Sciatic nerve (tissue), 2 donors: ENCODE data around the gene STARD7. TPM values are rescaled to one million over a fixed set of nuclear protein-coding genes. Genes with fewer than 3 reads are reported as not detected.

Experiments used
- ATAC-seq: fragments of 200-7000 bp; cut with Tn5 transposase; one replicate; pipeline ENCODE4 v1.9.1; 2020; ENCODE audit warnings: mild to moderate bottlenecking, moderate library complexity
- DNase-seq: peaks from one replicate; pipeline ENCODE4 v3.0.0-alpha.2; 2020; ENCODE audit warnings: low spot score
- intact Hi-C: fragments of 100-400 bp; cut with DNase I; formaldehyde crosslinking; loops from one replicate; pipeline ENCODE4 v1.14.2; 2022
- total RNA-seq: library from RNA; stranded (reverse); fragmentation: NEBNext Ultra II Directional; extraction: Animal tissue kit (Norgen Biotek cat#: 25700); gene quantifications from one replicate; pipeline ENCODE4 v1.2.1, GENCODE V29; 2021
- donor health status: DM: no; HTN: no; CAD: no.
- donor health status: DM: no; HTN: no; CAD: no.

Gene STARD7
- total RNA-seq, 1 donor from 2014 or later: 72.5 TPM

DNA sequence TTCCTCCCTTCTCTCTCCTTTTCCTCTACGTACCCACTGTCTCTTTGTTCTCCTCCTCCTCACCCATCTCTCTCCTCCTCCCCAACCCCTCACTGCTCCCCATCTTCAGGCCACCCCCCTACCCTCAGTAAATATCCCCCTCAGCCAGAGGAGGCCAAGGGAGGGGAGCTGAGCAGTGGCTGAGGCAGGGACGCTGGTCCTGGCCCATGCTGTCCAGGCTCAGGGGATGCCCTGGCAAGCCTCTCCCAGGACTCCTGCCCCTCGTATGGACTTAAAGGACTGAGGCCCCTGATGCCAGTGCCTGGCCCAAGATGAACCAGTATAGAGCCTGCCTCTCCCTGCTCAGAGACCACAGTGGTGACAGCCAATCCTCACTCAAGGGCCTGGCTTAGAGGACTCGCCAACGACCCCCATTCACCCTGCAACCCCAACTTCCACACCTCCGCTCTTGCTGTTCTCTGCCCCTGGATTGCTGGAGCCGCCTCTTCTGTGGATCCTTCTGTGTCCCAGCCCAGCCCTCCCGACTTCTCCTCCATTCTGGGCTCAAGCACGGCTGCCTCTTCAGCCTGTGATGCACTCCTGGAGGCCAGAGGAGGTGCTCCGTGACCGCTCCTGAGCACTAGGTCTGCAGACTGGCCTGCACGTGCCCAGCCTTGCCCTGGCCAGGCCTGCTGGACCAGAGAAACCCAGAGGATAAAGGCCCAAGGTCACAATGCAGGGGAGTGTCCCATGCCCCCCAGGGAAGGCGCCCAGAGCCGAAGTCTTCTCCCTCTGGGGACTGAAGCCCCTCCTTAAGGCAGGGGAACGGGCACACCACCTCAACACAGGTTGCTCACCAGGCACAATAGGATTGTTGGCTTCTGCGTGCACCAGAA lies 53.9 kb downstream of the STARD7 start:
- DNase-seq: peak; percentile 35
- no peak for ATAC-seq
- intact Hi-C loops: no loop called here

DNA sequence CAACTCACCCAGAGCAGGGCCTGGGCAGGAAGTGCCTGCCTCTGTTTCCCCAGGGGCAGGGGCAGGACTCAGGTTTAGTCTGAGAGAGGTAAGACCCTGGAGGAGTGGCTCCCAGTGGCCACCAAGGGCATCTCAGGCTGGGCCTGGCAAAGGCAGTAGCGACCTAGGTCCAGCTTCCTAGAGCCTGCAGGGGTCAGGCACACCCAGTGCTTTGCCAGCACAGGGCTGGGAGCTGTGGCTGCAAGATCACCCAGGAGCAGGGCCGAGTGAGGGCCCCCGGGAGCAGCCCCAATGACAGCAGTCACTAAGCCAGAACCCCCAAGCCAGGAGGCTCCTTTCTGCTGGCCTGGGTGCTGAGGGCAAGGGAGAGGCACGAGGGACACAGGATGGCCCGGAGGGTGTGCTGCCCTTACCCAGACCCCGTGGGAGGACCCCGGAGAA lies 54.6 kb downstream of the STARD7 start:
- intact Hi-C loops: no loop called here
- peak; percentile 30 for DNase-seq
- no peak for ATAC-seq

DNA sequence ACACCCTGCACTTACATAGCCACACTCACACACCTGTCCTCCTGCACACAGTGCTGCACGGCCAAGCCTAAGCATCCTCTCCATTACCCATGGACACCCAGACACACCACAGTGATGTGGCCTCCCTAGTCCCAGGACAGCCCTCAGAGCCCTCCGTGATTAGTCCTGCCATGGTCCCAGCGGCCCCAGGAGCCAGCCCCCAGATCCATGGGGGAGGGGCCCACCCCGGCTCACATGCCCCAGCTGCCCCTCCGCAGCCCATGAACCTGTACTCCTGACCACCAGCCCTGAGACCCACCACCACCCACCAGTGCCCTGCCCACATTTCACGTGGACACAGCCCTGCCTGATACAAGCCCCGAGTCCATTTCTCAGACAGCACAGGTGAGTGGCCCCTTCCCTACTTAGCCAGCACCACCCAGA lies 55.3 kb downstream of the STARD7 start:
- DNase-seq (peak; percentile 36), ATAC-seq (no peak)
- intact Hi-C loops: no loop called here

DNA sequence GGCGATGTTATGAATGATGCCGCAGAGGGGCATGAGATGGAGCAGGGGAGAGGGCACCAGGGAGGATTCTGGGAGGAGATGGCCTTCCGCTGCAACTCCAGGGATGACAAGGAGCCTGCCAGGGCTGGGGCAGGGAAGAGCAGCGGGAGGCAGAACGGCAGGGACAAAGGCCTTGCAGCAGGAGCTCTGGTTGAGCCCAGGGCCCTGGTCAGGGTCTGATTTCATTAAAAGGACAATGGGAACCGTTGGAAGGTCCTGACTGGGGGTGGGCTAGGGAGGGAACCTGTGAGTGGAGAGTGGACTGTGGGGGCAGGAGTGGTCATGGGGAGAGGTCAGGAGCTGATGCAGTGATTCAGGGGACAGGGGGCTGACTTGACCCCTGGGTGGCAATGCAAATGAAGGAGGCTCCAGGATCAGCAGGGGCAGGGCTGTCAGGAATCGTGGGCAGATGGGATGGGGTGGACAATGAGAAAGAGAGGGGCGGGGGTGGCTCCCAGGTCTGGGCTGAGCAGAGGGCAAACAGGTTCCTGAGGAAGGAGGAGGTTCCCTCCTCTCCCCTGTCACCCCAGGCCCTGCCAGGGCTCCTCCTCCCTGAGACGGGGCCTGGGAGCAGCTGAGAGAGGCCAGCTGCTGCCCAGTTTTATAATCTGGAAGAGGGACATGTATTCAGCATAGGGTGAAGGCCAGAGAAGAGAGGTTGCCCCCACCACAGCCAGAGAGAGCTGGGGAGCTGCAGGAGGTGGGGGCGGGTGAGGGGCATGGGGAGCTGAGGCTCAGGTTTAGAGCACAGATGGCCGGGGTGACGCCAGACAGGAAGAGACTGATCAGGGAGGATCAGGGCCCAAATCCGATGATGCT lies 56.1 kb downstream of the STARD7 start:
- ATAC-seq (no peak), DNase-seq (peak; percentile 28)
- intact Hi-C loops: no loop called here

DNA sequence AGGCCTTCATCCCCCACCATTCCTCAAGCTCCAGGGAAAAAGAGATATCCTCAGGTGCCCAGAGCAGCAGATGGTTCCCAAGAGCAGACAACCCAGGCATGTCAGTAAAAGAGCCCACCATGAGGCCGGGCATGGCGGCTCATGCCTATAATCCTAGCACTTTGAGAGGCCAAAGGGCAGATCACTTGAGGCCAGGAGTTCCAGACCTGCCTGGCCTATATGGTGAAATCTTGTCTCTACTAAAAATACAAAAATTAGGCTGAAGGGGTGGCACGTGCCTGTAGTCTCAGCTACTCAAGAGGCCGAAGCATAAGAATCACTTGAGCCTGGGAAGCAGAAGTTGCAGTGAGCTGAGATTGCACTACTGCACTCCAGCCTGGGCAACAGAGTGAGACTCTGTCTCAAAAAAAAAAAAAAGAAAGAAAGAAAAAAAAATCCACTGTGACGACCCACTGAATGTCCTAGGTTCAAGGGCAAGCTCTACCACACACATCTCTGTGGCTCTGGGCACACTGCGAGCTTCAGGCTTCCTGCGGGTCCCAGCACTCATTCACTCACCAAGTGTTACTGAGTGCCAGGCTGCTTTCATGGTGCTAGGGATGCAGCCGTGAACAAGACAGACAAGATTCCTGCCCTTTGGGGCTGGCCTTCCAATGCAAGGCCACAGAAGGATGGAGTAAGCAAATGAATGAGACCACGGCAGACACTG lies 56.9 kb downstream of the STARD7 start:
- intact Hi-C loops: no loop called here
- ATAC-seq: no peak
- DNase-seq: peak; percentile 13

DNA sequence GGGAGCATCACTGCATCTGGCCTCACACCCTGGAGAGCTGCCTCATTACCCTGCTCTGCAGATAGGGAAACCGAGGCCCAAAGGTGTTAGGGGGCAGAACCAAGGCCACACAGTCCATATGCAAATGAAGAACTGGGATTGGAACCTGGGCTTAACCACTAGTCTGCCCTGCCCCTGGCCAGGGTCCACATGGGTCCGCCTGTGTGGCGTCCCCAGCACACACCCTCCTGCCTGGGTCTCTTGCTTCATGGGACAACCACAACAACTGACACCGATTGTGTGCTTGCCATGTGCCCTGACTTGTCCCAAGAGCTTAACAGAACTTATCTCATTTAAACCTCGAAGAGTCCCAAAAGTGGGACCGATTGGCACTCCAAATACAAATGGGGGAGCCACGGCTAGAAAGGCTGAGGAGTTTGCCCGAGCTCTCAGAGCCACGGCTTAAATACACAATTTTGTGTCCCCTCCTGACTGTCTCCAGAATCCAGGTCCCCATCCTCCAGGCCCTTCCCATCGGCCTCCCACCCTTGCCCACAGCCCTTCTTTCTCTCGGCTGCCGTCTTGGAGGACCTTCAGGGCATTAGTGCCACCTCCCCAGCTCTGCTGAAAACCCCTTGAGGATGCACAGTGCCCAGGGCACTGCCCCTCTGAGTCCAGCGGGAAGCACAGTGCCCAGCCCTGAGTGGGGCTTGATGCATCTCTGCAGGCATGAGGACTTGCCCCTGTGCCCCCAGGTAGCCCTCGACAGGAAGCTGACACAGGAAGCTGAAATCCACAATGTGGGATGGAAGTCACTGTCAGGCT lies 57.6 kb downstream of the STARD7 start:
- peak; percentile 42 for DNase-seq
- no peak for ATAC-seq
- intact Hi-C loops: no loop called here

DNA sequence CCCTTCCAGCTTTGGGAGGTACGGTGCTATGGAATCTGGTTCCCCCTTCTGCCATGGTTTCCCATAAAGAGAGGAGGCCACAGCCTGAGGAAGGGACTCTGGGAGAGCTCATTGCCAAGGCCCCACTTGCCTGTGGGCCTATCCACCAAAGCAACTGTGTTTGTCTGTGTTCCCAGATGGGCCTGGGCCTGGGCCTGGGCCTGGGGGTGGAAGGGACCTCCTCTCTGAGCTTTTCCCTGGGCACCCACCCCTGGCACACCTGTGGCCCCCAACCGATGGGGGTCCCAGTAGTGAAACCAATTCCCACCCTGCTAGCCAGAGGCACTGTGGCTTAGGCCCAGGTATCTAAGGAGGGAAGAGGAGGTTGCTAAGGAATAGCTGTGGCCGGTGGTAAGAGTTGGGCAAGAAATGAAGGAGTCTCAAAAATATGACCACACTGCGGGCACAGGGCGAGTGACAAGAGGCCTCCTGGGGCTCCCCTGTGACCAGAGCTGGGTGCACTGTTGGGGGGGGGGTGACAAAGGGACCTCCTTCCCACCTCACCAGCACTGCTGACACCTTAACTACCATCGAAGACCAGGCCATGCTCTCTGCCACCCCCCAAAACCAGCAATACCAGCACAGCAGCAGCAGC lies 58.5 kb downstream of the STARD7 start:
- ATAC-seq: no peak
- DNase-seq: peak; percentile 30
- intact Hi-C loops: no loop called here

DNA sequence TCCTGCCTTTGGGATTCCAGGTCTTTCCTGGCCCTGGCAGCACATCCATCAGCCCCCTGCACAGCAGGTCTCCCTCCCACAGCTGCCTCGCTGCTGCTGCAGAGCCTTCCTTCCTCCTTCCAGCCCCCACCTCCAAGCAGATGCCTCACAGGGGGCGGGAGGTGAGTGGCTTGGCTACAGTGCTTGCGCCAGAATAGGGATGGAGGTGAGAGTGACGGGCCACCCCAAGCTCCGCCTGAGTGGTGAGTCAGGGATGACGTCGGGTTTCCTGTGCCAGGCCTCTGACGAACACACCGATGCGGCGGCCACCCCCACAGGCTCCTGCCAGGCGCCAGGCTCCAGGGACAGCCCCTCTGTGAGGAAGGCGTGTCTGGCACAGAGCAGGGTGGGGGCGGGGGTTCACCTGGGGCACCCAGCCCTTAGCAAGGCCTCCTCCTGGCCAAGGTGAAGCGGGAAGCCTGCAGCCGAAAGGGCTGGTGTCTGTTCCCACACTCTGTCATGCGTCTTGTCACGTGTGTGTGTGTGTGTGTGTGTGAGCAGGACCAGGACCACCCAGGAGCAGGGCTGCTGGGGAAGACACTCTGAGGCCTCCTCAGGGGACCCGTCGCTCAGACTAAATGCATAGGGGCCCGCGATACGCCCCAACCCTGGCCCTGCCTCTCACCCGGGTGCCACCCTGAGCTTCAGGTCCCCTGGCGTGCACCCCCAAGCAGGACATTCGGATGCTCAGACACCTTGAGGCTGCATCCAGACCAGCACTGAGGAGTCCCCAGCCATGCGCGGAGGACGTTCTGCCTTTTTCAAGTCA lies 60.0 kb downstream of the STARD7 start:
- intact Hi-C loops: no loop called here
- DNase-seq (peak; percentile 81), ATAC-seq (peak; percentile 63)

DNA sequence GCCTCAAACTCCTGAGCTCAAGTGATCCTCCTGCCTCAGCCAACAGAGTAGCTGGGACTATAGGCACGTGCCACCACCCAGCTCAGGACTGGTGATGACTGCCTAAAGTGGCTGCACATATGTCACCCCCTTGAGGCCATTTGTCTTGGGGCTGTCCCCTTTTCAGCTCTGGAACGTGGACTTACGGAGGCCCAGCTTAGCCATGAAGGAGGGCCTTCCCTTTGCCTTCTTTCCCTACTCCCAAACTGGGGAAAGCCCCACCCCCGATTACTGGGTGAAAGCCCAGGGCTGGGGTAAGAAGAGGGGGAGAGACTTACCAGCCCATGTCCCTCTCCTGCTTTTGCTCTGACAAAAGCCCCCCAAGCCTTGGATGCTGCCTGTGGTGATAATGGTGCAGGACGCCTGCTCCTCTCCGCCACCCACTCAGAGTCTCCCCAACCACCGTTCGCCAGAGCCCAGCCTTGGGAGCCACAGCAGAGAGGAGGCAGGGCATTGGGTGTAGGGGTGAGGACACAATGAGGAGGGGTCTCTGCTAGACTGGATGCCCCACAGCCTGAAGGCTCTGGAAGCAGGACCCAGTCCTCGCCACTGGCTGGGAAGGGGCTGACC lies 60.9 kb downstream of the STARD7 start:
- intact Hi-C loops: no loop called here
- ATAC-seq: no peak
- DNase-seq: peak; percentile 45

DNA sequence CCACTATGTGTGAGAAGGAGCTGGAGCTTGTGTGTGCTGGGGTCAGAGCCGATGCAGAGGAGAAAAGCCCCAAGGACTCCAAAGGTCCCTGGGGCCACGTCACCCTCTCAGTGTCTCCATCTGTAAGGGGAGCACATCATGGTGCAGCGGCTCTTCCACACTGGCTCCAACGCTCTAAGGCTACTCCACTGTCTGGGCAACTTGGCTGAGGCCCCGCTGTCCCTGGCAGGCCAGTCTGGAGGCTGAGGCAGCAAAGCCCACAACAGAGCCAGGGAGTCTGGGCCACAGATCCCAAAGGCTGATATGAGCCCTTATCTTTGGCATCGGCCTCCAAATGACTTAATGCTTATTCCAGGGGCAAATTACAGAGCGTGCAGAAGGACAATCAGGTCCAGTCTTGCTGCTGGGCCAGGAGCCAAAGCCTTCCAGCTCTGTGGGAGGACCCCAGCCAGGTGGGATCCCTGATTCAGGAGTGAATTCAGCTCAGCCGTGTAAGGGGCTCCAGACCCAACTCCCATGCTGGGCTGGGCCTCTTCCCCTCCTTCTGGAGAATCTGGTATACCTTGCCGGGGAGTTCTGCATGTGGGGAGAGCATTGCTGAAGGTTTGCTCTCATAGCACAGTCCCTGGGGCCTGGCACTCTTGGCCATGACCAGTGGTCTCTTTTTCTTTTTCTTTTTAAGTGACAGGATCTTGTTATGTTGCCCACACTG lies 61.6 kb downstream of the STARD7 start:
- DNase-seq (peak; percentile 48), ATAC-seq (no peak)
- intact Hi-C loops: no loop called here

DNA sequence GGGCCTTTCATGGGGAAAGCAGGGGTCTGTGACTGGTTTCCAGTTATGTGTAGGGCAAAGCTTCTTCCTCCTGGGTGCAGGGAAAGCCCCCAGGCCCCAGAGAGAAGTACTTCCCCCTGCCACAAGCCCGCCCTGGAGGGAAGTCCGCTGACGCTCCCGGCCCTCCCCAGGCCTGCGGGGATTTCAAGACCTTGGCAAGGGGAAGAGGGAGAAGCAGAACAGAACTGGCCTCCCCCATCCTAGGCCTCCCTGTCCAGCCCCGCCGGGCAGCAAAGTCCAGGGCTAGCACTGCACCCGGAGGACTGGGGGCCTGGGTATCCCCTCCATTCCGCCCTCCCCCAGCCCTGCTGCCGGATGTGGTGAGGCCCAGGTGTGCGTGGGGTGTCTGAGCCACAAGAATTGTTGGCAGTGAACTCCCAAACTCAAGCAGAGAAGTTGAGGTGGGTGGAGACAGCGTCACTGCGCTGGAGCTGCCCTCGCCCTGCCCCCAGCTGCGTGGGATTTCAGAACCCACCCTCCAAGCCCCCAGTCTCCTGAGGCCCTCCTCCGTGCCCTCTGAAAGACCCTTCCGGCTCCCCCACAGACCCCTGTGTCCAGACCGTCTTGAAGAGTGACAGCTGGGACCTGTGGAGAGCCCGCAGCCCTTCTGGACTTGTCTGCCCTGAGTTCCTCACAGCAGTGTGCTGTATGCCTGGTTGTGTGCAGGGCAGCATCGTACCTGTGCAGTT lies 62.3 kb downstream of the STARD7 start:
- ATAC-seq (peak; percentile 57), DNase-seq (peak; percentile 68)
- intact Hi-C loops: no loop called here

DNA sequence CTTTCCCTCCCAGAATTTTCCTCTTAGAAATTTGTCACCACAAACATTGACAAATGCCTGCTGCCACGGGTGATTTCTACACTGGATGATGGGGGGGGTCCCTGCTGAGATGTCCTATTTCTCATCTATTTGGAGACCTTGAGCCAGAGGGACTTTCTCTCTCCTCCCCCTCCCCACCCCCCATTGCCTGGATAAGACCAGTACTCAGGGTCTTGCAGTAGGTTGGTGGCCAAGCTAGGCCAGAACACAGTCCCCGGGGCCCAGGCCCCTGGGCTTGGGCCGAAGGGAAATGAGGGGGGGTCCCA lies 62.8 kb downstream of the STARD7 start:
- ATAC-seq (no peak), DNase-seq (no peak)
- intact Hi-C loops: no loop called here

DNA sequence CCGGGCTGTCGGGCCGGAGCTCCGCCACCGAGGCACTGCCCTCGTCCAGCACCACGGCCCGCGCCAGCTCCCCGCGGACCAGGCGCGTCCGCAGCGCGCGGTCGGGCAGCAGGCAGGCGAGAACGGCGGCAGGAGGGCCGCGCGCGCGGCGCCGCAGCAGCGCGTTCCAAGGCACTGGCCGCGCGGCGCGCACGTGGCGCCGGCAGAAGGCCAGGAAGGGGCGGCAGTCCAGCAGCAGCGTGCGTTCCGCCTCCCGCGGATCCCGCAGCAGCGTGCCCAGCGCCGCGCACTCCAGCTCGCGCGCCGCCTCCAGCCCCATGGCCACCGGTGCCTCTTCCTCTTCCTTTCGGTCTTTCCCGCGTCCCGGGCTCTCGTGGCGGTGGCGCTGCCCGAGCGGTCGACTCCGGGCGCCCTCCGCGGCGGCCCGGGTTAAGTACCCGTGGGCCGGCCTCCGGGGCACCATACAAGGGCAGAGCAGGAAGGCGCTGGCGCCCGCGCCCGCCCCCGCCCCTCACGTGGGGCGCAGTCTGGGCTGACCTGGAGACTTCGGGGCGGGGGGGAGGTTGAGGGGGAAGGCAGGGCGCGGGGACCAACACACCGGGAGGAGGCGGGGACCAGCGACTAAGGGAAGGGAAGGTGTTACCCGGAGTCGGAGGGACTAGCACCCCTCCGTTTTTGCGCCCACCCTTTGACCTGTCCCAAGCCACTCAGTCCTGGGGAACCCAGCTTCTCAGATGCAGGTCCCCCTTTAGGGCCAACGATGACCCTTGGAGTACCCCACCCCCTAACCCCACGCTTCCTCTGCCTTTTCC lies 63.4 kb downstream of the STARD7 start, which contains the start of gene DUSP2:
Gene DUSP2 (minus strand): TSS at position 405 of the 812 bp plus-strand sequence. CDS start 86 bp downstream, at position 319.
- ATAC-seq (peak; percentile 84), DNase-seq (peak; percentile 75)
- intact Hi-C loops: no loop called here

DNA sequence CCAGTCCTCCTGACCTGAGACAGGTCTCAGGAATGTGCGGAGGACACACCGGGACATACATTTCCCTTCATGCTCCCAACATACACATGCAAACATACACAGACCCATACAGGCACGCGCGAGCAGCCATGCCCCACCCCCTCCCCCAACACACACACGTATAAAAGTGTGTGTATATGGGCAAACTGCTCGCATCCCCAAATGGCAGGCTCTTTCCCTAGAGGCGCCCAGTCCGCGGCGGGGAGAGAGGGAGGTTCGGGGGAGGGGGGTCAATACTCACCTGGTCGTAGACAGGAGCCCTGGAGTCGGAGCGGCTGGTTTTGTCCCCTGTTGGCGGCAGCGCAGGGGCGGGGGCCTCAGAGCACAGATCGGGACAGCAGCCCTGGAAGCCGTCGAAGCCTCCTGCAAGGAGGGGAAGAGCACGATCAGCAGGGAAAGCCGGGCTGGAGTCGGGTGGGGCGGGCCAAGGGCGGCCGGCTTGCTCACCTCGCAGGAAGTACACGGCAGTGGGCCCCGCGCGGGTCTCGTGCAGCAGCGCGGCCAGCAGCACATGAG lies 64.1 kb downstream of the STARD7 start:
- ATAC-seq (no peak), DNase-seq (no peak)

More for the DNA sequence above, 64.1 kb downstream of the STARD7 start:
- intact Hi-C loops: no loop called here
